ENCODE results near the gene LRRK1. TPM values are rescaled to one million over a fixed set of nuclear protein-coding genes. Genes with fewer than 3 reads are reported as not detected.

The LRRK1 gene
- total and polyA plus RNA-seq, 2 of the 13 experiments (the other 11 are each of a cell fraction or from before 2014, with no cell fraction given), result 0.13 to 1.2 TPM

- WGBS (ENCODE audit: low lambda C conversion rate), result 21% methylated on average over 8 of the region's 13 CpGs
- BruUV-seq (replicated peaks), result no TSS peak
- CTCF ChIA-PET (ENCODE audit: low intra/inter-chr PET ratio, low total read pairs), result no interaction called here
Measured at GRCh38 chr15:100895721-100896120, 23.4 kb upstream of the LRRK1 start.

More at GRCh38 chr15:100895721-100896120, 23.4 kb upstream of the LRRK1 start:
- Histone ChIP-seq H3K27me3 (ENCODE audit: control insufficient read depth in 1 of 2, insufficient read depth in 2 of 2, low read length in 2 of 2) (peaks cover 13 to 95% of the 10 kb centered on the region in 2 experiments; a peak in 4 of 5 replicates), H3K4me2 (ENCODE audit: low read depth, low read length) (no peak overlapping the region), H2AFZ (ENCODE audit: low read length) (no peak overlapping the region), H3K9ac (ENCODE audit: insufficient read depth, low read depth, low read length) (no peak overlapping the region), H3K27ac (ENCODE audit: extremely low read length, insufficient read depth, low read length) (no peak overlapping the region), H3K4me3 (replicated peaks in 1 of 3; ENCODE audit: insufficient read depth in 1 of 3, low read depth in 2 of 3, low read length in 3 of 3) (no peak overlapping the region), H4K20me1 (ENCODE audit: insufficient read depth, low read length) (no peaks in the 10 kb centered on the region), H3K79me2 (ENCODE audit: insufficient read depth, low read length) (no peaks in the 10 kb centered on the region), H3K9me3 (ENCODE audit: low read length) (no peaks in the 10 kb centered on the region), H3K36me3 (replicated peaks in 1 of 2; ENCODE audit: control insufficient read depth in 1 of 2, insufficient read depth in 2 of 2, low read length in 2 of 2) (no peaks in the 10 kb centered on the region), H3K4me1 (ENCODE audit: insufficient read depth, low read length) (no peaks in the 10 kb centered on the region)
- POLR2A ChIA-PET, result no interaction called here
- FAIRE-seq, result no peak
- ATAC-seq, result no peak
- in situ Hi-C loops (cut with HindIII; ENCODE audit: extremely low pct_ligation_motif_present, low pct_unique_long_range_greater_than_20kb) (no loop called here), intact Hi-C loops (cut with micrococcal nuclease; ENCODE audit: unreplicated experiment) (no loop called here)
- no peak for DNase-seq (ENCODE audit: low spot score)
- no peak for TF ChIP-seq ZNF143 (CRISPR knock-in tag; IDR thresholded peaks at IDR 0.05)
- no peak for TF ChIP-seq ZUFSP (CRISPR knock-in tag; IDR thresholded peaks at IDR 0.05; ENCODE audit: borderline replicate concordance)
- TF ChIP-seq SYNCRIP (IDR thresholded peaks at IDR 0.05; ENCODE audit: insufficient read depth, low read depth, low read length), result no peak
- TF ChIP-seq GATAD2A (CRISPR knock-in tag; IDR thresholded peaks at IDR 0.05), result no peak
- no peak for TF ChIP-seq SMAD3 (CRISPR knock-in tag; IDR thresholded peaks at IDR 0.05)
- TF ChIP-seq XRCC5 (optimal IDR thresholded peaks at IDR 0.05; ENCODE audit: low read length), result no peak
- TF ChIP-seq TEF (CRISPR knock-in tag; IDR thresholded peaks at IDR 0.05), result no peak
